ENCODE measurements around the gene PDE4D.
A peak's percentile ranks its signal among the peaks of the same experiment; 100 is the strongest.

PDE4D gene

DNA sequence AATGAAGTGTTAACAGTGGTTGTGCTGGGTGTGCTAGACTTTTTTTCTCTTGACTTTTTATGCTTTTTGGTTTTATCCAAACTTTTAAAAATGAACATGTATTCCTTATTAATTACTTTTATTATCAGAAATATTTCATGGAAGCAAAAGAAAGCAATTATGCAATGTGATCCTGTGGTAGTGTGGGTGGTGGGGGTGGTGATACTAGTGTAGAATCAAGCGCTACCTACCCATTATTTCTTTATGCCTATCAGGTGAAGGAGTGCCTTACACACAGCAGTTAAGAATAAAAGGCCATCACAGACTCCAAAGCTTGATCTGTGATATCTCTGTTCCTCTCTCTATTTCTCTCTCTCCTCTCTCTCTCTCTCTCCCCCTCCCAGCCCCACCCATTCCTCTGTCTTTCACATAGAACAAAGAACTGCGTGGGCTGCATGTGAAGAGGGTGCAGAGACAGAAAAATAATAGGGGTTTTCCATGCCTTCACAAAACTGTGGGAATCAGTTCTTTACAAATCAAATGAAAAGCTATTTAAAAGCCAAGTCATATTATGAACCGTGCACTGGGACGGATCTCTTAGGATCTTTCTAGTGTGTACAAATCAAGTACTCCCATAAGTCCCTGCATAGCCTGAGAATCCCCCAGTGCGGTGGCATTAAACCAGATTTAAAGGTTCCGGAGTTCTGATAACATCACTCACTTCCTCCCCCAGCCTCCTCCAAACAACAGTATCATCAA, 959.5 kb downstream of the PDE4D start:
- DNase-seq: no peak

DNA sequence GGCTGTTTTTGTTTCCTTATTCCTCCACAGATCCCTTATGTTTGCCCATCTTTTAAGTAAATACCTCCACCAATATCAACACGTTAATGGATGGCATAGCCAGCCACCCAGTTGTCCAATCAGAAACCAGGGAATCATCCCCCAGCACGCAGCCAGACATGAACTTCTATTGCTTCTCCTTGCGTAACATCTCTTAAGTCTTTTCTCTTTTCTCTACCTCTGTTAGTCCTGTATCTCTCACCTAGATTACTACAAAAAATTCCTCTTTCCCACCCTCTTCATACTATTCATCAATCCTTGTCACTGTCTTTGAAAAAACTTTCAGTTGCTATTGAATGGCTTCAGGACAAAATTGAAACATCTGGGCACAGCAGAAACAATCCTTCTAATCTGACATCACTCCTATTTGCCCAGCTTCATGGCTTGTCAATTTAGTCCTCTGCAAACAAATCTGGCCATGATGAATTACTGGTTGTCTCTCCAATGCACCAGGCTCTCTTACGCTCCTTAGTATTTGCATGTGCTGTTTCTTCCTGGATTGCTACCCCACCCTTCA, 961.4 kb downstream of the PDE4D start:
- peak; percentile 52 to 62 for DNase-seq

DNA sequence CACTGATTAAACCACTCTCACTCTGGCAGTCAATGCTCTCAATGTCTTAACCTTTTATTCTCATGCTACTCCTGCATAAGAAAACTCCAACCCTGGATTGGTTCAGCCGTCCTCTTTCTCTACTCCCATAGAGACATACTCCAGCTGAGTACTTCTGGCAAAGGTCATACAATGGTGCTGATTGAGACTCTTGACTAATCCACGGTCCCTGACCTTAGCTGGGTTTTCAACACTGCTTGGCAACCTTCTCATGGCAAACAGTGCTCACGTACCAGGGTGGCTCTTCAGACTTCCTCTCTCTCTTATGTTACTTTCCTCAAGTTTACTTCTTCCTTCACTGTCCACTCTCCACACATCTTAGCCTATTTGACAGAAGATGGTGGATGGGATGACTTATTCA, 963.0 kb downstream of the PDE4D start:
- DNase-seq: no peak

DNA sequence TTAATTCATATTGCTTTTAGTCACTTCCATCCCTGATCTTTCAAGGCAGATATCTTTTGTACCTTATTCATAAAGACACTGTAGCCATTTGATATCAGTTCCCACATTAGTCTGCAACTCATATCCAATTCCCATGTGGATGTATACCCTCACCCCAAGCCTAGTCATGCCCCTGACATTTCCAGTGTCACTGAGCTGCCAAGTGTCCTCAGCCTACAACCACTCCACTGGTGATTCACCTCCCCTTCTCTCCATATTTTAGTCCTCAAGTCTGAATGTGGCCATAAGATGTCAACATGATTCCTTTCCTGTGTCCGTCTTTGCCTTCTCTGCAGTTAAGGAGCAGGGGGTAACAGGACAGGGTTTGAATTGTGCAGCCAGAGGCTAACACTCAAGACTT, 963.8 kb downstream of the PDE4D start:
- no peak for DNase-seq

DNA sequence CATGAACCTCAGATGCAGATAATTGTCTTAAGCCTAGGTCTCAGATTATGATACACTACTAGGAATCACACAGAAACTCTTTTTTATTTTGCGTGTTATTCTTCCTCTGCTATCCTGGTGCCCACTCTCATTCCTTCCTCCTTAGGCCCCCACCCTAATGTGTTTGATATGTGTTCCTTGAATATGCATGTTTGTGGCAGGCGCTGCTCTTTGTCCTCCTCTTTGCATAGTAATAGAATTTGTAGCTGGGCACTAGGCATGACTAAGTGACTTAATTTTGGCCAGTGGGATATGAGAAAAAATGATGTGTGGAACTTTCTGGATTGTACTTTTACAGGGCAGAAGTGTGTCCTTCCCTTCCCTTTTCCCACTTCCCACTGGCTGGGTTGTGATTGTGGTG, 965.6 kb downstream of the PDE4D start:
- DNase-seq: no peak

DNA sequence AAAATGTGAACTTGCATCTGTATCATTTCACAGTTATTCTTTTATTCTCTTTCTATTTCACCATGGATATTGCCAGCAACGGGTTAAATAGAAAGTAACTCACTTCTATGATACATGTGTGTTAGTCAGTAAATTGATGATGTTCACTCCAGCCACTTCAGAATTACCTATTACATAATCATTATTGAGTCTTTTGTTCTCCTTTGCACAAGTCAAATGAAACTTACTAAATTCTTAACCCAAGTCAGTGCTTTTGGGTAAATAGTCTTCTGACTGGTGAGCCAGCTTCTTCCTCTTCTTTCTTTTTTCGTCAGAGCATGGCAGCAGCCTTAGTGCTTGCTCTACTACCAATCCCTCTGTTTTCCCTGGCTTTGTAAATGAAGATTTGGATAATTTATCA, 966.3 kb downstream of the PDE4D start:
- DNase-seq: no peak

DNA sequence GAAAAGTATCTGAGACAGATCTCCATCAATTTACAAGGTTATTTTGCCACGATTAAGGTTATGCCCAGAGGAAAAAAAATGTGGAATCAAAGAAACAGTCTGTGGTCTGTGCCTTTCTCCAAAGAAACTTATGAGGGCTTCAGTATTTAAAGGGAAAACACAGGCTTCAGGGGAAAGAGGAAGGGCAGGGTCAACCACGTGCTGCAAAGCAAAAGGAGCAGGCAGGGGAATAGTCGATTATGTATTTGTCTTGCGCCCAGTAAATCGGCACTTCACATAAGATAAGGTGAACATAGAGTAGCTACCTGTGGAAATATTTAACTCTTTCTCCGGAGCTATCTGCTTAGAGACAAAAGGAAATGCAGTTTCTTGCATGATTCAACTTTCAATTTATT, 967.0 kb downstream of the PDE4D start:
- no peak for DNase-seq

DNA sequence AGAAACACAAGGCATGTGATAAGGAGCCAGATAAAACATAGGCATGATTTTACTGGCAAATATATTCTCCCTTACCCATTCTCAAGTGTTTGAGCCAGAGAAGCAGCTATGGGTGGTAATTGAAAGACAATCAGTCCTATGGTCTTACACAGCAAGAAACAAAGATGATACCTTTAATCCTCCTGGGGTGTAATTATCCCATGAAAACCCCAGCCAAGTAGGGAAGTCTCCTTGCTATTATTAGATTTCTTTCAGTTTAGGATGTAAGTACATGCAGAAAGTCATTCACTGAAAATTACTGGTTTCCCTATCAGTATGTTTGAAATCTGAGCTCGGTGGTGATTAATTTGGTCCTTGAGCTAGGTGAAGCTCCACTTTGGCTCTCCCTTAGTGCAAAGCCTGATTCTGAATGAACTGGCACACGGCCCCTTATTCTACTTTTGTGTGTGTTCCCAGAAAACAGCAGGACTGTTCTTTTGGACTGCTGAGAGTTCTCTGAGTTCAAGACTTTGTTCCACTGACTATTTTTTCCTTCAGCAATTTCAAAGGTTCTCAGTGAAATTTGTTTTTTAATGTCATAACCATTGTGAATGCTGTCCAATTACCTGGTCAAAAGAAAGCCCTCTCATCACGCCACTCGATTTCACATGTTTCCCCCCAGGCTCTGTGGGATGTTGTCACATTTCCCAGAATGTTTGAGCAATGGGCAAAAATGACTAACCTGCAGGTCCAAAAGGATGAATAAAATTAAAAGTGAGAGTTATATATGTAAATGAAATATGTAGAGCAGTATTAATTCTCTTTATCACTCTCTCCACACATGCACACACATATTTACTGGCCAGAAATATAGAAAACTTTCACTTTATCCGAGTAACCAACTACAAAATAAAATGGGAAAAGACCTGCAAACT, 967.6 kb downstream of the PDE4D start:
- DNase-seq: no peak

DNA sequence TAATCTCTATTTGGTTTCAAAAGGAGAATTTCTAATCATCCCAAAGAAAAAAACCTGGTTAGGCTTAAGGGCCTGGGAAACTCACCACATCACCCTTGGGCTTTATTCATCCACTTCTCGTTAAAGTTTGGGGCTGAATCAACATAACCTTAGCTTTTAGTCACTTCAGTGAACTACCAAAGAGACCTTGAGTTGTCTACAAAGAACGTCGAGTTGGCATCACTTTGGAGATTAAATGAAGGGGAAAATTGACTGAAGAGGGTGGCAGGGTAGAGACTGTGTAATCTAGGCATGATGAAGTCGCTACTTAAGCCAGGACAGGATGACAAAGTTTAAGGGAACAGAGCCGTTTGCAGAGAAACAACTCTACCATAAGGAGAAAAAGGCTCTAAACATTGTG, 969.2 kb downstream of the PDE4D start:
- no peak for DNase-seq

DNA sequence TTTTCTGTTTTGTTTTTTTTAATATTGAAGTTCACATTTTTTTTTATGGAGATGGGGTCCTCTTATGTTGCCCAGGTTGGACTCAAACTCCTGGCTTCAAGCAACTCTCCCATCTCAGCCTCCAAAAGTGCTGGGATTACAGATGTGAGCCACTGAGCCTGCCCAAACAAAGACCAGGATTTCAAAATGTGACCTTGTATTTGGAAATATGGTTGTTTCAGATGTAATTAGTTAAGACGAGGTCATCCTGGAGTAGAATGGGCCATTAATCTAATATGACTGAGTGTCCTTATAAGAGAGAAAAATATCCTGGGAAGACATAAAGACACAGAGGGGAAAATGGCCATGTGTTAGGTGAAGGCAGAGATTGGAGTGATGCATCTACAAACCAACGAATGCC, 970.2 kb downstream of the PDE4D start:
- no peak for DNase-seq

DNA sequence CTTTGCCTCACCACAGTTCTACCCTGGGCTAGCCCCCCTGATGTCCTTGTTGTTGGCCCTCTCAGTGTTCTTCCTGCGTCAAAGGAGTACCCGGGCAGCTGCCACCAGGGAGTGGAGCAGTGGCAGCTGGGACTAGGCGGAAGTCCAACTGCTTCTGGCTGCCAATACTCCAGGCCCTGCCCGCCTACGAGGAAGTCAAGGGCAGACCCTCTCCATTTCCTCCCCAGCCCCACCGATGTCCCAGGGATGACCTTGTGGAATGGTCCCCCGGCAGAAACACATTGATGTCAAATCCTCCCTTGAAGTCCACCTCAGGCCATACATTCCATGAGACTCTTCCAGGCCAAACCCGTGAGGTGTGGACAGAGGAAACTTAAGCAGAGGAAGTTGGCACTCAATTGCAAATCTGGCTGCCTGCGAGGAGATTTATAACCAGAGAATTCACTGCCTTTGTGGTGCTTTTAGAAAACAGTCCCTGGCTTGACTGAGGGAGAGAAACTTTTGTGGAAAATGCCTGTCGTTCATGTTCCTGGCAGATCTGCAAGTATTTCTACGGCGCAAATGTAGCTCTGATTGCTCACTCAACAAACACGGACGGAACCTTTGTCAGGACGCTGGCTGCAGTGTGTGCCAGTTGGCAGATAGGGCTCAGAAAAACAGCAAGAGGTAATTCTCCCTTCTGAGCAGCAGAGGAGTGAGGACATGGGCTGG, 970.9 kb downstream of the PDE4D start:
- peak; percentile 76 to 94 for DNase-seq

DNA sequence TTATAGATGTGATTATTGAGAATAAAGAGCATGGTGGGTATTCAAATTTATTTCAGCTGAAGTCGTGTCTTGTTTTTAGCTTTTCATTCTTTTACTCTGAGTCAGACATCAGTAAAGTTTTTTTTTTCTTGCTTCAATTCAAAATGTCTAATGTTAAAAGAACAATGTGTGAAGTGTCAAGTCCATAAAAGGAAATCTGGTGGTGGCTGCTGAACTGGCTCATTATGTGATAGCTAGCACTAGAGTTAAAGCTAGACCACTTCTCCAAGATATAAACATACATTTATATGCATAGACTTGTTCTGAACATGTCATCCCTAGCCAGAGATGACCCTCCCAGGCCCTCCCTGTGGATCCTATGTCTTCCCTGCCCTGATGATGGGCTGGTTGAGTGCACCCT, 972.4 kb downstream of the PDE4D start:
- no peak for DNase-seq

DNA sequence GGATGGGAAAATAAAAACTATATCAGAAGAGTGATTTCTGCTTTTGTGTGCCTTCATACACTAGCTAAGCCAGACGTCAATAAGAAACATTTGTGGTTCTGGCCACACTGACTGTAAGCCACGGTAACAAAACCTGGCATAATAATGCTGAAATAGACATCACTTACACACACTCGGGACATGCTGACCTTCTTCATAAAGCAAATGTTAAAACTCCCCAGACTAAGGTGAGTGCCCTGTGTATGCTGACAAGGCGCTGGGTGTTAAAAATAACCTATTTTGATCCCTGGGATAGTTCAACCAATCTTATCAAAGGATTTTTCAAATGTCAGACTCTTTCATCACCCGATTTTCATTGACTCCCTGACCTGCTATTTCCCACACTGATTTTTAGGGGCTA, 973.7 kb downstream of the PDE4D start:
- DNase-seq: no peak

Measured in SHP77 (cell line).